Activated T-helper 9 cell treated with anti-CD3 and anti-CD28 coated beads, Interleukin-2, amount 50 U/mL, for 16 hours (primary cell): ENCODE data around the gene MARK2.

Experiments
- DNase-seq: peaks from one replicate; pipeline ENCODE4 v3.0.0-alpha.2; 2020; ENCODE audit warnings: low read depth

The MARK2 gene

DNA sequence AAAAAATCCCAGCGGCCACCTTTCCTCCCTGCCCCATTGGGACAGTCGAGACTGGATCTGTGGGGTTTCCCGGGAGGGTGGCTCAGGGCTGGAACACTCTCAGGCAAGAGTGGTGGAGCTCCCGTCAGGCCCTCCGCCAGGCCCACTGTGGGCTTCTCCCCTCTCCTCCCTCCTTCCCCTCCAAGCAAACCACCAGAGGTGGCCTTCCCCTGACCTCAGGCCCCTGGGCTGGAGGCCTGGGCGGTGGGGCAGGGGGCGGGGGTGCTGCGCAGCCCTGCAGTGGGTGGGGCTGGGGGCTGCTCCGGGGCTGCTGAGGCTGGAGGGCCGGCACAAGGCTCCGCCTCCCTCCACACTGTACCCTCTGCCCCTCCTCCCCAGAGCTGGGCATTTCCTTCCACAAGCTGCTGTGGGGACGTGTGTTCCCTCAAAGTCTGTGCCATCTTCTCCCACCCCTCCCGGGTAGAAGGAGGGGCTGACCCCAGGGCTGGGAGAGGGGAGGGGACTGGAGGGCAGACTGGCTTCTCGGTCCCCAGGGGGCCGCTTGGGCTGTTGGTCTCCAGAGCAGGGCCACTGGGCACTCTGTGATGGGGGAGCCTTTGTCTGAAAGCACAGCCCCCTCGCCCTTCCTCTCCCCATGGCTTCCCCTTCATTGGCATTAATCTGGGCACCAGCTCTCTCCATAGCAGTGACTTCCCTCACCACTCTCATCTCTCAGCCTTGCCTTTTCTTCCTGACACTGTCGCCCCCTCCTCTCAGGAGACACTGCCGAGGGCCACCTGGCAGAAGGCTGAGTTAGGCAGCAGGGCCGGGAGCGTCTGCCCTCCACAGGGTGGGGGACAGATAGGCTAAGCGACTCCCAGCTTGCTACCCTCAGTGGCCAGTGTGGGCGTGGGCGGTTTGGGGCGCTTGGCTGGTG, 70.9 kb downstream of the MARK2 start:
- no peak for DNase-seq

GRCh38 chr11:63910675-63911074, 71.8 kb downstream of the MARK2 start:
- no peak for DNase-seq

DNA sequence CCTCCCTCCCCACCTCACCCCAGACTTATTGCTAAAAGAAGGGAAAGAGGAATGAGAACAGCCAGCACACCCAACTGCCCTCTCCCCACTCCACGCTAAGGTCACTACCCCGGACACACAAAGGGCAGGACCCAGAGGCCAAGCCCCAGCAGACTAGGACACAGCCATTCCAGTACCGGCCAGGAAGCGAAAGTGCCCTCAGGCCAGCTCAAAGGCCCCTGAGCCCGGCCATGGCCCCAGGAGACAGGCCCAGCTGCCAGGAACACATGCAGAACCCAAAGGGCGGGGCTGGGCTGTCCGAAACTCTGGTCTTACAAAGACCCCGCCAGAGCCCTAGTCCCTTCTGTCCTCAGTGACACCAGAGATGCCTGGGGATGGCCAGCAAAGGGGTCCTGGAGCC, 72.5 kb downstream of the MARK2 start:
- DNase-seq, result no peak

DNA sequence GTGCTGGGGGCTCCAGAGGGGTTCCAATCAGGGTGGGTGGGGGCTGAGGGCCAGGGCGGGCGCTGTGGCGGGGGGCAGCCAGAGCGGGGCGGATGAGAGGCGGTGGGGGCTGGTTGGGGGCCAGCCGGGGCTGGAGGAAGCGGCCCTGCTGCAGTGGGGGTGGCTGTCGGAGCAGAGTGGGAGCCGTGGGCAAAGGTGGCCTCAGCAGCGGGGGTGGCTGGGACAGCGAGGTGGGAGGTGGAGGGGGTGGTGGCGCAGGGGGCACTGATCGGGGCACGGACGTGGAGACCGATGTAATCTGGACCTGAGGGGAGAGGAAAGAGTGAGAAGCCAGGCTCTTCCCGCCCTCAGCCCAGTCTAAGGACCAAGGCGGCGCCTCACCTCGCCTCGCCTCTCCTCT, 73.0 kb downstream of the MARK2 start:
- DNase-seq, result no peak

- DNase-seq, result no peak
Measured at GRCh38 chr11:63912678-63913077, 73.8 kb downstream of the MARK2 start.

DNA sequence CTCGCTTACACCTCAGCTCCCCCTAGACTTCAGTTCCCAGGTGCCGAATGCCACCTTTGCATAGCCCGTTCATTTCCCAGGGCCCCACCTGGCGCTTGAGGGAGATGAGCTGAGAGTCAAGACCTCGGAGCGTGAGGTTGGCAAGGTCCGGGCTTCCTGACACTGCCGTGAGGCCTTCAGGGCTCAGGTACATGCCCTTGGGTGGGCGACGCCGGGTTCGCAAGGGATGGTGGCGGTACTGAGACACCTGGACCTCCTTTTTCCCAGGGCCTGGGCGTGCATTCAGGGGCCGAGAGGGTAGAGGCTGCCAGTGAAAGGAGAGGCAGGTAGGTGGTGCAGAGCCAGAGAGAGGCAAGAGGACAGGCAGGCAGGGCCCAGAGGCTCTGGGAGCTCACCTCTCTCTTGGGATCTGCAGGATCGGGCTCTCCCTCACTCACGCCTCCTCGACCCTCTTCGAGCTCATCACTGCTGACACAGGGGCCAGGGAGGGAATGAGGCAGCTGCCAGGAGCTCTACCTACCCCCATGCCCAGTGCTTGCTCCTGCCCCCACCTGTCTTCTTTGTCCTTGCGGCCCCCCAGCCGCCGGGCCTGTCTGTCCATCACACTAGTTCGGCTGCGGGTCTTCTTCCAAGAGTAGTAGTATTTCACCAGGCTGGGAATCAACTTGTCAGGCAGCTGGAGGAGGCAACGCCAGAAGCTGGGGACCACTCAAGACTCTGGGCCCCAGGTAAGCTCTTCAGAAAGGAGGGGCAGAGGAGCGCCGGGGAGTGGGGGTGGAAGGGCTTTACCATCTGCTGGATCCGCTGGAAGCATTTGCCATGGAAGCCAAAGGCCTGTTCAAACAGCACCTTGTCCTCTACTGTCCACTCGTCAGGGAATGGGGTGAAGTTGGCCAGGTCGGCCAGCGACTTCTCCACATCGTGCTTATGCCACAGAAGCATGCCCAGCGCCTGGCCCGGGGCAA, 75.2 kb downstream of the MARK2 start:
- no peak for DNase-seq

- no peak for DNase-seq
Measured at GRCh38 chr11:63914896-63915691, 76.2 kb downstream of the MARK2 start.

- no peak for DNase-seq
Measured at GRCh38 chr11:63915961-63916836, 77.3 kb downstream of the MARK2 start.

GRCh38 chr11:63916837-63917691, 78.2 kb downstream of the MARK2 start, which contains the start of gene RCOR2:
TSS of gene RCOR2 (minus strand) at chr11:63917164. CDS start at chr11:63916456, 708 bp downstream.
- DNase-seq, result peak; percentile 40

DNA sequence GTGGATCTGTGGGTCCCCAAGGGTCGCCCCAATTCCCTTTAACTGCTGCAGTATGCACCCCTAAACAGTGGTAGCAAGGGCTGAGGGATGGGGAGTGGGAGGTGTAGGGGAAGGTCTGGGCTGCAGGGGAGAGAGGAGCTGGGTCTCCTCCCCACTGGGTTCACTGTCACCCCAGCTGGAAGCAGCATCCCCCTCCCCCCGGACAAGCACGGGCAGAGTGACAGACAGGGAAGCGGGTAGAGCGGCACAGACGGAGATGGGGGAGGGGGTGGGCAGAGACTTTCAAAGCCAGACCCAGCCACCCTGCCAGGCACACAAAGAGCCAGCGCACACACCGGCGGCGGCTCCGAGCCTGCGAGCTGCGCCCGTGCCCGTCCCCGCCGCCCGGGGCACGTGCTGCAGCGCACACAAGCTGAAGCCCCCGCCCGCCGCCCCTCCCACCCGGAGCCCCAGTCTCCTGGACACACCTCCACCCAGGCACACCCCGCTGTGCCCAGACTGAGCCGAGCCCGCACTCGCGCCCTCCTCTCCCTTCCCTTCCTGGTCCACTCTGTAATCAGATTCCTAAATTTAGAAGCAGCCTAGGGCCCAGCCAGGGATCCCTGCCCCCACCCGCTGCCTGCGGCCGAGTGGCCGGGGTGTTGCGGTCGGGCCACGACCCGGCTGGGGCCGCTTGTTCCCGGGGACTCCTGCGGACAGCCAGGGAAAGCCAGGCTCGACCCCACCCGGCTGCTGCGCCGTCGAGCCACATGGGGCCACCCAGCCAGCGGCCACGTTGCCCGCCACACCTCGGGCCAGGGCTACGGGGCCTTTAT, 79.0 kb downstream of the MARK2 start:
- DNase-seq, result no peak

DNA sequence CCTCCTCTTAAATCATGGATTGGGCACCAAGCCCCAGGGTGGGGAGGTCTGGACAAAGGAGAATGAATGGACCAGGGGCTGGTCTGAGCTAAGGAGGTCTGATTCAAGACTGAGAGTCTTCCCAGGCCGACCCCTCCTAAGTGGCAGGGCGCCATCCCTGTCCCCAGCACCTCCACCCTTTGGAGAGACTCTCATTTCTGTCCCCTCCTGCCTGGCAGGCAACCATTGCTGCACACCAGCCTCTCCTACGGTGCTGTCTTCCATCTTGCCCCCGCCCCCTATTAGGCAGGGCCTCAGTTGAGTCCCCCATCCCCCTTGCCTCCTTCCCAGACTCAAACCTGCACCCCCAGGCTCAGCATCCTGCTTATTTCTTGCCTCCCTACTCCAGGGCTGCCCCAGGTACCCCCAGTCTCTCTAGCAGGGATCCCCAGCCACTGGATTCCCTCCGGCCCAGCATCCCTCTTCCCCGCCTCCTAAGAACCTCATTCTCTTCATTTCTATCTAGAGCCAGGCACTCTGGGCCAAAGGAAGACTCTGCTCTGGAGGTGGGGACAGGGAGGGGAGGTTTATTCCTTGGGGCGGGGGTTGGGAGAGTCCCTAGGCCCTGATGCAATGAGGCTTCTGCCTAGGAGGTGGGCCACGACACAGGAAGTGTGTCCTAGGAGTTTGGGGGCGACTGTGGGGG, 79.7 kb downstream of the MARK2 start:
- DNase-seq, result no peak

- no peak for DNase-seq
Measured at GRCh38 chr11:63919267-63920125, 80.6 kb downstream of the MARK2 start.

DNA sequence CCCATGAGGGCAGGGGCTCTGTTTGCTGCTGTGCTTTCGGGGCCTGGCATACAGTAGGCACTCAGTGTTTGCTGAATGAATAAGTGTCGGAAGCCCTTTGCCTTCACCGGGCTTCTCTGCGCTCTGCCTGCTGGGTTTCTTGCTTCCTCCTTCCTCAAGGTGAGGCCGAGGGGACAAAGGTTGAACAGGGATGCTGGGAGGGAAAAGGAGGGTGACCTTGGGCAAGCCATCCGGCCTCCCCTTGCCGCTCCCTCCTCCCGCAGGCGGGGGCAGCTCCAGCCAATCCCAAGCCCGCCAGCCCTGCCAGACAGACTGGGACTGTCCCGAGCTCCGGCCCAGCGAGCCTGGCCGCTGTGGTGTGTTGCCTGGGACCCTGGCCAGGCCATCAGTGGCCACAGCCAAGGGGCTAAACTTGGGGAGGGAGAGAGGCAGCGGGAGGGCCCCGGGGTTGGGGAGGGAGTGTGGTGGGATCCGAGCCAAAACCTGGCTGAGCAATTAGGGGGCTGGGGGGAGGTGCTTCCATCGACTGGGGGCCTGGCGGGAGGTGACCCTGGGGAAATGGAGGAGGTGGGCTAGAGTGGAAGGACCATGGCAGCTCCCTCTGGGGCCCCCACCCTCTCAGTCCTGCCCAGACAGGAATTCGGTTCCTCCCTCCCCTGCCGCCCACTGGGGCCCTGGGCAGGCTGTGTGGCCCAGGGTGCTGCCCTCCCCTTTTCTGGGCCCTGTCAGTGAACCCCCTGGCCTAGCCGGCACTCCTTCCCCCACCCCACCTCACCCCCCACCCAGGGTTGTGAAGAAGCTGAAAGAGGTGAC, 81.4 kb downstream of the MARK2 start:
- DNase-seq, result no peak

GRCh38 chr11:63920939-63921417, 82.1 kb downstream of the MARK2 start:
- no peak for DNase-seq

GRCh38 chr11:63922673-63923192, 83.8 kb downstream of the MARK2 start:
- no peak for DNase-seq

DNA sequence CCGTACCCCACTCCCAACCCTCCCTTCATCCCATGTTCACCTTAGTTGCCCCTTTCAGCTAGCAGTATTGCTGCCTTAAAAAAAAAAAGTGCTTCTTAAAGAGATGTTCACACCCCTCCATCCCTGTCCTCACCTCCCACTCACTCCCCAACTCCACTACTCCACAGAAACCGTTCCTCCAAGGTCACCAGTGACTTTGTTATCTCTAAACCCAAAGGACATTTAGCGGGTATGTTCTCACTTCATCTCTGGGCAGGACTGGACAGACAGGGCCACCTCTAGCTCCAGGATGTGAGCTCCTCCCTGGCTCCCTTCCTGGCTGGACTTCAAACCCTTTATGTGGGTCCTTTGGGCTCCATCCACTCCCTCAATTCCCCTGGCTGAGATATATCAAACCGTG, 84.4 kb downstream of the MARK2 start:
- DNase-seq, result no peak
